ENCODE measurements around the gene SMDT1.
A peak's percentile ranks its signal among the peaks of the same experiment; 100 is the strongest.

SMDT1 gene

GRCh38 chr22:42074132-42074811, 5.2 kb upstream of the SMDT1 start, which contains the start of gene PHETA2:
TSS of gene PHETA2 (plus strand) at chr22:42074248. CDS start at chr22:42077294, 3,046 bp downstream.
- H3K4me1 ChIP-seq (ENCODE audit: insufficient read depth, poor library complexity, severe bottlenecking) = peaks cover 5% of the 10 kb centered on the region
- no peaks in the 10 kb centered on the region for H3K27me3 ChIP-seq (ENCODE audit: insufficient read depth, poor library complexity, severe bottlenecking)
- H3K9me3 ChIP-seq (ENCODE audit: severe bottlenecking) = no peaks in the 10 kb centered on the region
- H3K36me3 ChIP-seq (ENCODE audit: low read depth) = no peaks in the 10 kb centered on the region
- TF ChIP-seq CTCF (IDR thresholded peaks at IDR 0.05; ENCODE audit: poor library complexity, severe bottlenecking) = peak; percentile 33
- DNase-seq (ENCODE audit: low spot score) (no peak), ATAC-seq (ENCODE audit: low read depth) (no peak)
- peak within 1 kb of the TSS; percentile 9 for H3K27ac ChIP-seq (ENCODE audit: poor library complexity, severe bottlenecking)
- peak within 1 kb of the TSS; percentile 36 for H3K4me3 ChIP-seq (ENCODE audit: severe bottlenecking)

- ATAC-seq (ENCODE audit: low read depth) (no peak), DNase-seq (ENCODE audit: low spot score) (no peak)
- peak overlapping the region; percentile 36 for H3K4me3 ChIP-seq (ENCODE audit: severe bottlenecking)
- TF ChIP-seq CTCF (IDR thresholded peaks at IDR 0.05; ENCODE audit: poor library complexity, severe bottlenecking) = no peak
- no peak overlapping the region for H3K27ac ChIP-seq (ENCODE audit: poor library complexity, severe bottlenecking)
- no peaks in the 10 kb centered on the region for H3K9me3 ChIP-seq (ENCODE audit: severe bottlenecking)
- H3K36me3 ChIP-seq (ENCODE audit: low read depth) = no peaks in the 10 kb centered on the region
- no peaks in the 10 kb centered on the region for H3K27me3 ChIP-seq (ENCODE audit: insufficient read depth, poor library complexity, severe bottlenecking)
- peaks cover 5% of the 10 kb centered on the region for H3K4me1 ChIP-seq (ENCODE audit: insufficient read depth, poor library complexity, severe bottlenecking)
Observed at GRCh38 chr22:42074846-42075676, 4.4 kb upstream of the SMDT1 start.

GRCh38 chr22:42076764-42077485, 2.6 kb upstream of the SMDT1 start:
- no peak for TF ChIP-seq CTCF (IDR thresholded peaks at IDR 0.05; ENCODE audit: poor library complexity, severe bottlenecking)
- ATAC-seq (ENCODE audit: low read depth) = no peak
- no peak for DNase-seq (ENCODE audit: low spot score)
- Histone ChIP-seq H3K9me3 (ENCODE audit: severe bottlenecking) (no peaks in the 10 kb centered on the region), H3K4me1 (ENCODE audit: insufficient read depth, poor library complexity, severe bottlenecking) (no peaks in the 10 kb centered on the region), H3K27ac (ENCODE audit: poor library complexity, severe bottlenecking) (no peak overlapping the region), H3K36me3 (ENCODE audit: low read depth) (no peaks in the 10 kb centered on the region), H3K27me3 (ENCODE audit: insufficient read depth, poor library complexity, severe bottlenecking) (no peaks in the 10 kb centered on the region), H3K4me3 (ENCODE audit: severe bottlenecking) (no peak overlapping the region)

- Histone ChIP-seq H3K4me1 (ENCODE audit: insufficient read depth, poor library complexity, severe bottlenecking) (no peaks in the 10 kb centered on the region), H3K27ac (ENCODE audit: poor library complexity, severe bottlenecking) (no peak overlapping the region), H3K36me3 (ENCODE audit: low read depth) (peaks cover 3% of the 10 kb centered on the region; the same call in 1 of the 2 replicates), H3K27me3 (ENCODE audit: insufficient read depth, poor library complexity, severe bottlenecking) (no peaks in the 10 kb centered on the region), H3K4me3 (ENCODE audit: severe bottlenecking) (no peak overlapping the region), H3K9me3 (ENCODE audit: severe bottlenecking) (no peaks in the 10 kb centered on the region)
- DNase-seq (ENCODE audit: low spot score) (no peak), ATAC-seq (ENCODE audit: low read depth) (no peak)
- no peak for TF ChIP-seq CTCF (IDR thresholded peaks at IDR 0.05; ENCODE audit: poor library complexity, severe bottlenecking)
Observed at GRCh38 chr22:42077486-42078125, 1.9 kb upstream of the SMDT1 start.
